GM12892 (cell line): Measurements from ENCODE around the gene FBXO41.

ENCODE experiments used
- POLR2A ChIP-seq: IDR thresholded peaks from 2 replicates; pipeline ENCODE4 v1.6.1; 2011; ENCODE audit warnings: low read depth, low read length, control low read depth
- POLR2AphosphoS5 ChIP-seq: IDR thresholded peaks from 2 replicates; pipeline ENCODE4 v1.6.1; 2011; ENCODE audit warnings: low read depth, low read length, control low read depth
- TAF1 ChIP-seq: IDR thresholded peaks from 2 replicates; pipeline ENCODE4 v1.6.1; 2011; ENCODE audit warnings: low read depth, mild to moderate bottlenecking, control low read depth, low read length, borderline replicate concordance

DNA sequence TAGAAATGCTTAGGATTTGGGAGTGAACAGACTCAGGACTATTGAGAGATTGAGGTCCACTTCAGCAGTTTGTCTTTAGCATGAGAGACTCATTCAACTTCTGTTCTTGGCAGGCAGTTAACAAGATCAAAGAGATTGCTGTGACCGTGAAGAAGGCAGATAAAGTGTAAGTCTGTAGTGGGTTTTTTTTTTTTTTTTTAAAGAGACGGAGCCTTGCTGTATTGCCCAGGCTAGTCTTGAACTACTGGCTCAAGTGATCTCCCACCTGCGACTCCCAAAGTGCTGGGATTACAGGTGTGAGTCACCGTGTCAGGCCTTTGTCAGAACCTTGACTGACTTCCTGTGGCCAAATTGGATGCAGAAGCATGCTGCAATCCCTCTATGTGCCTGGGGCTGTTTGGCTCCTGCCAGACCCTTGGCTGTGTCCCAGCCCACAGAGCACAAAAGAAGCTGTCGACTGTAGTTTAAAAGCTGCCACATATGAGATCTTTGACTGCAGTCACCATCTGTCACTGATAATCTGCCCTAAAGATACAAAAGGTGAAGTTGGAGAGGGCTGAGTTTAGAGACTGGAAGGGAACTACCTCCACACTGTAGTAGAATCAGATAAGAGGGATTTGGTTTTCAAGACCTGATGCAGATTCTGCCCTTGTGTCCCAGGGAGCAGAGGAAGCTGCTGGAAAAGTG lies 40.3 kb downstream of the FBXO41 start:
- TF ChIP-seq POLR2A (no peak), POLR2AphosphoS5 (no peak), TAF1 (no peak)
